NCI-H446 (cell line): ENCODE data around the gene SCTR.
A peak's percentile ranks its signal among the peaks of the same experiment; 100 is the strongest.

Source experiments
- DNase-seq, 2 experiments: peaks; one replicate each; lab custom pipeline; 2025; lab: John Stamatoyannopoulos, UW

The SCTR gene

GRCh38 chr2:119442850-119443249, 81.4 kb downstream of the SCTR start:
- DNase-seq = no peak

- no peak for DNase-seq
Observed at GRCh38 chr2:119442226-119442619, 82.1 kb downstream of the SCTR start.

GRCh38 chr2:119441376-119442225, 82.7 kb downstream of the SCTR start:
- no peak for DNase-seq

GRCh38 chr2:119440873-119441272, 83.4 kb downstream of the SCTR start:
- DNase-seq = no peak

GRCh38 chr2:119440501-119440870, 83.8 kb downstream of the SCTR start:
- no peak for DNase-seq

GRCh38 chr2:119439574-119440500, 84.4 kb downstream of the SCTR start:
- DNase-seq = no peak

- DNase-seq = no peak
Observed at GRCh38 chr2:119438726-119439284, 85.5 kb downstream of the SCTR start.

- DNase-seq = no peak
Observed at GRCh38 chr2:119438128-119438656, 86.1 kb downstream of the SCTR start.

- DNase-seq = no peak
Observed at GRCh38 chr2:119436993-119437772, 87.1 kb downstream of the SCTR start.

GRCh38 chr2:119435953-119436297, 88.4 kb downstream of the SCTR start:
- no peak for DNase-seq

- DNase-seq = no peak
Observed at GRCh38 chr2:119435081-119435952, 89.0 kb downstream of the SCTR start.

GRCh38 chr2:119434664-119435063, 89.6 kb downstream of the SCTR start:
- DNase-seq = no peak

- no peak for DNase-seq
Observed at GRCh38 chr2:119433636-119434327, 90.5 kb downstream of the SCTR start.

GRCh38 chr2:119432851-119433522, 91.3 kb downstream of the SCTR start:
- DNase-seq = no peak

GRCh38 chr2:119431976-119432850, 92.1 kb downstream of the SCTR start:
- no peak for DNase-seq

- peak in 1 of 2 experiments; percentile 49 for DNase-seq
Observed at GRCh38 chr2:119431155-119431975, 92.9 kb downstream of the SCTR start, which contains the start of gene TMEM37. Gene TMEM37, plus strand, starts transcription at chr2:119431854. Its CDS starts 50 bp downstream, at chr2:119431904.

GRCh38 chr2:119430023-119430498, 94.2 kb downstream of the SCTR start:
- DNase-seq = no peak
